Loucy (cell line): ENCODE measurements around the gene LDHAL6B.

Source experiments
- CTCF ChIP-seq: fragments of 200-600 bp; sonication (generic); conservative IDR thresholded peaks from 2 replicates; pipeline ENCODE4 v1.5.1; 2014; ENCODE audit warnings: mild to moderate bottlenecking, antibody characterized with exemption, low read length
- EZH2phosphoT487 ChIP-seq: fragments of 200-600 bp; IDR thresholded peaks from 2 replicates; pipeline ENCODE4 v1.6.1; 2018; ENCODE audit warnings: antibody characterized with exemption, mild to moderate bottlenecking, moderate library complexity, borderline replicate concordance

- TF ChIP-seq CTCF (no peak), EZH2phosphoT487 (no peak)
These were observed 47.4 kb upstream of the LDHAL6B start for GRCh38 chr15:59159210-59159609.
